GM21447 (cell line): ENCODE measurements around the gene MIEF1.
"Not testable (repeated sequence)": the region's sequence is repeated elsewhere in the genome, so short reads cannot be mapped to it uniquely, and the experiment has no call there.

Source experiments
- ATAC-seq: cut with Tn5 transposase; IDR thresholded peaks from one replicate; pipeline ENCODE4 v1.9.1; 2021; ENCODE audit not compliant: unreplicated experiment

The MIEF1 gene

GRCh38 chr22:39511226-39511625 is 9.1 kb downstream of the MIEF1 start:
- ATAC-seq: no peak

GRCh38 chr22:39512026-39512425 is 9.9 kb downstream of the MIEF1 start:
- no peak for ATAC-seq

- ATAC-seq: no peak
Observed at GRCh38 chr22:39513791-39514190, 11.7 kb downstream of the MIEF1 start.

- ATAC-seq: no peak
Observed at GRCh38 chr22:39514373-39514973, 12.4 kb downstream of the MIEF1 start.

GRCh38 chr22:39515266-39516050 is 13.4 kb downstream of the MIEF1 start:
- no peak for ATAC-seq

GRCh38 chr22:39517470-39517869 is 15.4 kb downstream of the MIEF1 start:
- ATAC-seq: no peak

GRCh38 chr22:39518144-39518786 is 16.2 kb downstream of the MIEF1 start:
- ATAC-seq: no peak

GRCh38 chr22:39518996-39519680 is 17.0 kb downstream of the MIEF1 start:
- ATAC-seq: no peak

GRCh38 chr22:39519681-39520225 is 17.7 kb downstream of the MIEF1 start:
- ATAC-seq: peak; percentile 85

- ATAC-seq: peak; percentile 29
Observed at GRCh38 chr22:39520226-39521105, 18.4 kb downstream of the MIEF1 start, which contains the start of gene ATF4. Gene ATF4, plus strand, starts transcription at chr22:39520562. Its CDS starts 884 bp downstream, at chr22:39521446.

GRCh38 chr22:39521106-39521885 is 19.2 kb downstream of the MIEF1 start:
- ATAC-seq: not testable (repeated sequence)

GRCh38 chr22:39522091-39522490 is 20.0 kb downstream of the MIEF1 start:
- ATAC-seq: not testable (repeated sequence)

GRCh38 chr22:39522567-39523300 is 20.6 kb downstream of the MIEF1 start:
- ATAC-seq: no peak

GRCh38 chr22:39524089-39524752 is 22.1 kb downstream of the MIEF1 start:
- ATAC-seq: no peak

GRCh38 chr22:39524753-39525657 is 22.9 kb downstream of the MIEF1 start:
- no peak for ATAC-seq

GRCh38 chr22:39525658-39525975 is 23.5 kb downstream of the MIEF1 start:
- ATAC-seq: no peak

- ATAC-seq: no peak
Observed at GRCh38 chr22:39526736-39527171, 24.7 kb downstream of the MIEF1 start.
